ENCODE data around the gene PELI2. TPM values are rescaled to one million over a fixed set of nuclear protein-coding genes. Genes with fewer than 3 reads are reported as not detected.

The PELI2 gene
- total RNA-seq, 1 experiment from 2014 or later, result 10.0 TPM

GRCh38 chr14:56208520-56208919 is 90.3 kb downstream of the PELI2 start:
- no TSS peak for BruUV-seq (replicated peaks)

GRCh38 chr14:56210571-56210970 is 92.4 kb downstream of the PELI2 start:
- no peaks in the 10 kb centered on the region for H3K79me2 ChIP-seq (ENCODE audit: low read depth)
- intact Hi-C loops (cut with micrococcal nuclease; ENCODE audit: unreplicated experiment), result no loop called here
- no peaks in the 10 kb centered on the region for H3K9me3 ChIP-seq (ENCODE audit: insufficient read depth, low read depth)
- TF ChIP-seq EZH2 (IDR thresholded peaks at IDR 0.05; ENCODE audit: low read depth), result no peak
- no peaks in the 10 kb centered on the region for H3K36me3 ChIP-seq (ENCODE audit: low read depth)
- H3K27ac ChIP-seq, result no peak overlapping the region
- H3K4me3 ChIP-seq, result no peak overlapping the region
- H3K9me2 ChIP-seq (ENCODE audit: insufficient read depth), result no peaks in the 10 kb centered on the region
- H4K20me1 ChIP-seq (ENCODE audit: insufficient read depth), result no peaks in the 10 kb centered on the region
- H3F3A ChIP-seq (ENCODE audit: insufficient read depth, low read depth), result no peaks in the 10 kb centered on the region
- ChIA-PET POLR2A (ENCODE audit: unreplicated experiment) (no interaction called here), CTCF (no interaction called here)
- no peak overlapping the region for H2AFZ ChIP-seq
- DNase-seq, result no peak
- H3K4me1 ChIP-seq (replicated peaks; ENCODE audit: insufficient read depth), result no peaks in the 10 kb centered on the region
- no peak overlapping the region for H3K4me2 ChIP-seq
- H3K27me3 ChIP-seq (ENCODE audit: insufficient read depth, low read depth), result no peaks in the 10 kb centered on the region
- no TSS peak for BruUV-seq (replicated peaks)

More at GRCh38 chr14:56208520-56208919, 90.3 kb downstream of the PELI2 start:
- Histone ChIP-seq H3K27me3 (ENCODE audit: insufficient read depth, low read depth) (no peaks in the 10 kb centered on the region), H3K9me2 (ENCODE audit: insufficient read depth) (no peaks in the 10 kb centered on the region), H3K9me3 (ENCODE audit: insufficient read depth, low read depth) (no peaks in the 10 kb centered on the region), H3K79me2 (ENCODE audit: low read depth) (no peaks in the 10 kb centered on the region), H3K27ac (no peak overlapping the region), H3K4me3 (no peak overlapping the region), H4K20me1 (ENCODE audit: insufficient read depth) (no peaks in the 10 kb centered on the region), H3K36me3 (ENCODE audit: low read depth) (no peaks in the 10 kb centered on the region), H2AFZ (no peak overlapping the region), H3F3A (ENCODE audit: insufficient read depth, low read depth) (no peaks in the 10 kb centered on the region), H3K4me1 (replicated peaks; ENCODE audit: insufficient read depth) (no peaks in the 10 kb centered on the region), H3K4me2 (no peak overlapping the region)
- no peak for DNase-seq
- POLR2A ChIA-PET (ENCODE audit: unreplicated experiment), result no interaction called here
- TF ChIP-seq EZH2 (IDR thresholded peaks at IDR 0.05; ENCODE audit: low read depth), result no peak
- TF ChIP-seq CTCF (conservative IDR thresholded peaks at IDR 0.05), result no peak
- intact Hi-C loops (cut with micrococcal nuclease; ENCODE audit: unreplicated experiment), result no loop called here
- CTCF ChIA-PET, result no interaction called here

GRCh38 chr14:56211084-56211483 is 92.9 kb downstream of the PELI2 start:
- H3K27me3 ChIP-seq (ENCODE audit: insufficient read depth, low read depth), result no peaks in the 10 kb centered on the region
- H3K79me2 ChIP-seq (ENCODE audit: low read depth), result no peaks in the 10 kb centered on the region
- no peak for DNase-seq
- H3K4me1 ChIP-seq (replicated peaks; ENCODE audit: insufficient read depth), result no peaks in the 10 kb centered on the region
- ChIA-PET CTCF (no interaction called here), POLR2A (ENCODE audit: unreplicated experiment) (no interaction called here)
- no peak overlapping the region for H3K4me3 ChIP-seq
- H3K36me3 ChIP-seq (ENCODE audit: low read depth), result no peaks in the 10 kb centered on the region
- no peaks in the 10 kb centered on the region for H4K20me1 ChIP-seq (ENCODE audit: insufficient read depth)
- H3K9me2 ChIP-seq (ENCODE audit: insufficient read depth), result no peaks in the 10 kb centered on the region
- no peak overlapping the region for H3K27ac ChIP-seq
- H3K4me2 ChIP-seq, result no peak overlapping the region
- TF ChIP-seq CTCF (conservative IDR thresholded peaks at IDR 0.05) (no peak), EZH2 (IDR thresholded peaks at IDR 0.05; ENCODE audit: low read depth) (no peak)
- no peaks in the 10 kb centered on the region for H3F3A ChIP-seq (ENCODE audit: insufficient read depth, low read depth)
- BruUV-seq (replicated peaks), result no TSS peak
- intact Hi-C loops (cut with micrococcal nuclease; ENCODE audit: unreplicated experiment), result no loop called here
- H2AFZ ChIP-seq, result no peak overlapping the region
- H3K9me3 ChIP-seq (ENCODE audit: insufficient read depth, low read depth), result no peaks in the 10 kb centered on the region

- H4K20me1 ChIP-seq (ENCODE audit: insufficient read depth), result no peaks in the 10 kb centered on the region
- POLR2A ChIA-PET (ENCODE audit: unreplicated experiment), result no interaction called here
- H3K4me2 ChIP-seq, result no peak overlapping the region
- H3K36me3 ChIP-seq (ENCODE audit: low read depth), result no peaks in the 10 kb centered on the region
- intact Hi-C loops (cut with micrococcal nuclease; ENCODE audit: unreplicated experiment), result no loop called here
- no peak for DNase-seq
- H3K9me2 ChIP-seq (ENCODE audit: insufficient read depth), result no peaks in the 10 kb centered on the region
- no peaks in the 10 kb centered on the region for H3K9me3 ChIP-seq (ENCODE audit: insufficient read depth, low read depth)
- no peaks in the 10 kb centered on the region for H3K27me3 ChIP-seq (ENCODE audit: insufficient read depth, low read depth)
- TF ChIP-seq EZH2 (IDR thresholded peaks at IDR 0.05; ENCODE audit: low read depth) (no peak), CTCF (conservative IDR thresholded peaks at IDR 0.05) (no peak)
- no peaks in the 10 kb centered on the region for H3K4me1 ChIP-seq (replicated peaks; ENCODE audit: insufficient read depth)
- CTCF ChIA-PET, result no interaction called here
- BruUV-seq (replicated peaks), result no TSS peak
- H3K79me2 ChIP-seq (ENCODE audit: low read depth), result no peaks in the 10 kb centered on the region
- H3K27ac ChIP-seq, result no peak overlapping the region
- no peak overlapping the region for H2AFZ ChIP-seq
- H3K4me3 ChIP-seq, result no peak overlapping the region
- no peaks in the 10 kb centered on the region for H3F3A ChIP-seq (ENCODE audit: insufficient read depth, low read depth)
These were observed 93.6 kb downstream of the PELI2 start for GRCh38 chr14:56211844-56212243.

Data from PC-9 (cell line).